OCI-LY3 (cell line): ENCODE data around the gene PCDH15.
"Not testable (repeated sequence)": the region's sequence is repeated elsewhere in the genome, so short reads cannot be mapped to it uniquely, and the experiment has no call there.

Experiments used
- CTCF ChIP-seq: fragments of 200-600, 300-600 bp; sonication (generic); IDR thresholded peaks from 2 replicates; pipeline ENCODE4 v1.5.1; 2014; ENCODE audit warnings: antibody characterized with exemption, low read length, low read depth
- EZH2phosphoT487 ChIP-seq: fragments of 200-600 bp; shearing (Covaris generic); IDR thresholded peaks from 2 replicates; pipeline ENCODE4 v1.6.1; 2018; ENCODE audit warnings: antibody characterized with exemption, mixed run types, low read depth

GRCh38 chr10:54515244-54515643 lies 285.8 kb downstream of the PCDH15 start:
- TF ChIP-seq CTCF, EZH2phosphoT487: not testable (repeated sequence)
